GM12878 (cell line): ENCODE data around the gene KRT71.

Experiments used
- BACH1 ChIP-seq: fragments of 450-650 bp; IDR thresholded peaks from 2 replicates; pipeline ENCODE4 v1.6.1; 2017; ENCODE audit warnings: mild to moderate bottlenecking, borderline replicate concordance
- CREB1 ChIP-seq: IDR thresholded peaks from 2 replicates; pipeline ENCODE4 v1.6.1; 2012; ENCODE audit warnings: low read depth, mild to moderate bottlenecking, inconsistent platforms
- KAT2A ChIP-seq: conservative IDR thresholded peaks from 2 replicates; pipeline ENCODE4 v1.6.1; 2011; ENCODE audit warnings: low read depth, low read length; ENCODE audit not compliant: control insufficient read depth
- POLR2A ChIP-seq: IDR thresholded peaks from 2 replicates; pipeline ENCODE4 v1.6.1; 2011; ENCODE audit warnings: low read depth, mild to moderate bottlenecking, low read length
- SP1 ChIP-seq: IDR thresholded peaks from one replicate; pipeline ENCODE4 v1.6.1; 2011; ENCODE audit warnings: low read depth, low read length
- TCF12 ChIP-seq: IDR thresholded peaks from 2 replicates; pipeline ENCODE4 v1.6.1; 2011; ENCODE audit warnings: low read depth, mild to moderate bottlenecking, low read length
- TF ChIP-seq, protein P1 (sequence below), 3 experiments: IDR thresholded peaks in 2 of 3; conservative IDR thresholded peaks in 1 of 3; 2 replicates each; pipeline ENCODE4 v1.5.1; 2011; ENCODE audit warnings: low read depth in 3 of 3, low read length in 3 of 3, mild to moderate bottlenecking in 3 of 3, control low read depth in 2 of 3, moderate library complexity in 2 of 3, inconsistent platforms in 1 of 3, mixed read lengths in 1 of 3; ENCODE audit not compliant: control insufficient read depth in 2 of 3, insufficient read depth in 1 of 3; ENCODE audit errors: extremely low read depth in 1 of 3
- TF ChIP-seq, protein P2 (sequence below): fragments of 450-650 bp; formaldehyde crosslinking; IDR thresholded peaks from 2 replicates; pipeline ENCODE4 v1.5.0; 2022; ENCODE audit warnings: mild to moderate bottlenecking, missing genetic modification characterization
- TF ChIP-seq, protein P3 (sequence below): IDR thresholded peaks from 2 replicates; pipeline ENCODE4 v1.6.1; 2011; ENCODE audit warnings: borderline replicate concordance, low read depth, mild to moderate bottlenecking, moderate library complexity, mixed read lengths, low read length; ENCODE audit not compliant: insufficient read depth; ENCODE audit errors: extremely low read length
- TF ChIP-seq, protein P4 (sequence below): IDR thresholded peaks from 2 replicates; pipeline ENCODE4 v1.6.1; 2012; ENCODE audit warnings: low read depth, low read length, improper control_type of control experiment
- TF ChIP-seq, protein P5 (sequence below): IDR thresholded peaks from 2 replicates; pipeline ENCODE4 v1.6.1; 2012; ENCODE audit warnings: mild to moderate bottlenecking, low read depth, low read length

DNA sequence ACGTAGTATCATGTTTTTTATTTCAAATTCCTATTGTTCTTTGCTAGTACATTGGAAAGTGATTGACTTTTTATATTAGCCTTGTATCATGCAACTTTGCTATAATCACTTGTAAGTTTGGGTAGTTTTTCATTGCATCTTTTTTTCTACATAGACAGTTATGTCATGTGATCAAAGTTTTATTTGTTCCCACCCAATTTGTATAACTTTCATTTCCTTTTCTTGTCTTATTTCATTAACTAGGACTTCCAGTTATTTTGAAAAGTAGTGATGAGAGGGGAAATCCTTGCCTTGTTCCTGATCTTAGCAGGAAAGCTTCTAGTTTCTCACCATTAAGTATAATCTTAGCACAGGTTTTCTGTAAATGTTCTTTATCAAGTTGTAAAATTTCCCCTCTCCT lies 50.1 kb downstream of the KRT71 start:
- TF ChIP-seq, protein P1, sequence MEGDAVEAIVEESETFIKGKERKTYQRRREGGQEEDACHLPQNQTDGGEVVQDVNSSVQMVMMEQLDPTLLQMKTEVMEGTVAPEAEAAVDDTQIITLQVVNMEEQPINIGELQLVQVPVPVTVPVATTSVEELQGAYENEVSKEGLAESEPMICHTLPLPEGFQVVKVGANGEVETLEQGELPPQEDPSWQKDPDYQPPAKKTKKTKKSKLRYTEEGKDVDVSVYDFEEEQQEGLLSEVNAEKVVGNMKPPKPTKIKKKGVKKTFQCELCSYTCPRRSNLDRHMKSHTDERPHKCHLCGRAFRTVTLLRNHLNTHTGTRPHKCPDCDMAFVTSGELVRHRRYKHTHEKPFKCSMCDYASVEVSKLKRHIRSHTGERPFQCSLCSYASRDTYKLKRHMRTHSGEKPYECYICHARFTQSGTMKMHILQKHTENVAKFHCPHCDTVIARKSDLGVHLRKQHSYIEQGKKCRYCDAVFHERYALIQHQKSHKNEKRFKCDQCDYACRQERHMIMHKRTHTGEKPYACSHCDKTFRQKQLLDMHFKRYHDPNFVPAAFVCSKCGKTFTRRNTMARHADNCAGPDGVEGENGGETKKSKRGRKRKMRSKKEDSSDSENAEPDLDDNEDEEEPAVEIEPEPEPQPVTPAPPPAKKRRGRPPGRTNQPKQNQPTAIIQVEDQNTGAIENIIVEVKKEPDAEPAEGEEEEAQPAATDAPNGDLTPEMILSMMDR (IDR thresholded peaks at IDR 0.05 in 2 of 3, conservative IDR thresholded peaks at IDR 0.05 in 1 of 3; ENCODE audit: control insufficient read depth in 2 of 3, extremely low read depth in 1 of 3, insufficient read depth in 1 of 3, low read depth in 3 of 3, low read length in 3 of 3), result no peak
- TF ChIP-seq, protein P2, sequence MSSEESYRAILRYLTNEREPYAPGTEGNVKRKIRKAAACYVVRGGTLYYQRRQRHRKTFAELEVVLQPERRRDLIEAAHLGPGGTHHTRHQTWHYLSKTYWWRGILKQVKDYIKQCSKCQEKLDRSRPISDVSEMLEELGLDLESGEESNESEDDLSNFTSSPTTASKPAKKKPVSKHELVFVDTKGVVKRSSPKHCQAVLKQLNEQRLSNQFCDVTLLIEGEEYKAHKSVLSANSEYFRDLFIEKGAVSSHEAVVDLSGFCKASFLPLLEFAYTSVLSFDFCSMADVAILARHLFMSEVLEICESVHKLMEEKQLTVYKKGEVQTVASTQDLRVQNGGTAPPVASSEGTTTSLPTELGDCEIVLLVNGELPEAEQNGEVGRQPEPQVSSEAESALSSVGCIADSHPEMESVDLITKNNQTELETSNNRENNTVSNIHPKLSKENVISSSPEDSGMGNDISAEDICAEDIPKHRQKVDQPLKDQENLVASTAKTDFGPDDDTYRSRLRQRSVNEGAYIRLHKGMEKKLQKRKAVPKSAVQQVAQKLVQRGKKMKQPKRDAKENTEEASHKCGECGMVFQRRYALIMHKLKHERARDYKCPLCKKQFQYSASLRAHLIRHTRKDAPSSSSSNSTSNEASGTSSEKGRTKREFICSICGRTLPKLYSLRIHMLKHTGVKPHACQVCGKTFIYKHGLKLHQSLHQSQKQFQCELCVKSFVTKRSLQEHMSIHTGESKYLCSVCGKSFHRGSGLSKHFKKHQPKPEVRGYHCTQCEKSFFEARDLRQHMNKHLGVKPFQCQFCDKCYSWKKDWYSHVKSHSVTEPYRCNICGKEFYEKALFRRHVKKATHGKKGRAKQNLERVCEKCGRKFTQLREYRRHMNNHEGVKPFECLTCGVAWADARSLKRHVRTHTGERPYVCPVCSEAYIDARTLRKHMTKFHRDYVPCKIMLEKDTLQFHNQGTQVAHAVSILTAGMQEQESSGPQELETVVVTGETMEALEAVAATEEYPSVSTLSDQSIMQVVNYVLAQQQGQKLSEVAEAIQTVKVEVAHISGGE, result no peak
- TF ChIP-seq, protein P3, sequence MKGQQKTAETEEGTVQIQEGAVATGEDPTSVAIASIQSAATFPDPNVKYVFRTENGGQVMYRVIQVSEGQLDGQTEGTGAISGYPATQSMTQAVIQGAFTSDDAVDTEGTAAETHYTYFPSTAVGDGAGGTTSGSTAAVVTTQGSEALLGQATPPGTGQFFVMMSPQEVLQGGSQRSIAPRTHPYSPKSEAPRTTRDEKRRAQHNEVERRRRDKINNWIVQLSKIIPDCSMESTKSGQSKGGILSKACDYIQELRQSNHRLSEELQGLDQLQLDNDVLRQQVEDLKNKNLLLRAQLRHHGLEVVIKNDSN, result no peak
- TF ChIP-seq, protein P4, sequence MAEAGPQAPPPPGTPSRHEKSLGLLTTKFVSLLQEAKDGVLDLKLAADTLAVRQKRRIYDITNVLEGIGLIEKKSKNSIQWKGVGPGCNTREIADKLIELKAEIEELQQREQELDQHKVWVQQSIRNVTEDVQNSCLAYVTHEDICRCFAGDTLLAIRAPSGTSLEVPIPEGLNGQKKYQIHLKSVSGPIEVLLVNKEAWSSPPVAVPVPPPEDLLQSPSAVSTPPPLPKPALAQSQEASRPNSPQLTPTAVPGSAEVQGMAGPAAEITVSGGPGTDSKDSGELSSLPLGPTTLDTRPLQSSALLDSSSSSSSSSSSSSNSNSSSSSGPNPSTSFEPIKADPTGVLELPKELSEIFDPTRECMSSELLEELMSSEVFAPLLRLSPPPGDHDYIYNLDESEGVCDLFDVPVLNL, result no peak
- TF ChIP-seq, protein P5, sequence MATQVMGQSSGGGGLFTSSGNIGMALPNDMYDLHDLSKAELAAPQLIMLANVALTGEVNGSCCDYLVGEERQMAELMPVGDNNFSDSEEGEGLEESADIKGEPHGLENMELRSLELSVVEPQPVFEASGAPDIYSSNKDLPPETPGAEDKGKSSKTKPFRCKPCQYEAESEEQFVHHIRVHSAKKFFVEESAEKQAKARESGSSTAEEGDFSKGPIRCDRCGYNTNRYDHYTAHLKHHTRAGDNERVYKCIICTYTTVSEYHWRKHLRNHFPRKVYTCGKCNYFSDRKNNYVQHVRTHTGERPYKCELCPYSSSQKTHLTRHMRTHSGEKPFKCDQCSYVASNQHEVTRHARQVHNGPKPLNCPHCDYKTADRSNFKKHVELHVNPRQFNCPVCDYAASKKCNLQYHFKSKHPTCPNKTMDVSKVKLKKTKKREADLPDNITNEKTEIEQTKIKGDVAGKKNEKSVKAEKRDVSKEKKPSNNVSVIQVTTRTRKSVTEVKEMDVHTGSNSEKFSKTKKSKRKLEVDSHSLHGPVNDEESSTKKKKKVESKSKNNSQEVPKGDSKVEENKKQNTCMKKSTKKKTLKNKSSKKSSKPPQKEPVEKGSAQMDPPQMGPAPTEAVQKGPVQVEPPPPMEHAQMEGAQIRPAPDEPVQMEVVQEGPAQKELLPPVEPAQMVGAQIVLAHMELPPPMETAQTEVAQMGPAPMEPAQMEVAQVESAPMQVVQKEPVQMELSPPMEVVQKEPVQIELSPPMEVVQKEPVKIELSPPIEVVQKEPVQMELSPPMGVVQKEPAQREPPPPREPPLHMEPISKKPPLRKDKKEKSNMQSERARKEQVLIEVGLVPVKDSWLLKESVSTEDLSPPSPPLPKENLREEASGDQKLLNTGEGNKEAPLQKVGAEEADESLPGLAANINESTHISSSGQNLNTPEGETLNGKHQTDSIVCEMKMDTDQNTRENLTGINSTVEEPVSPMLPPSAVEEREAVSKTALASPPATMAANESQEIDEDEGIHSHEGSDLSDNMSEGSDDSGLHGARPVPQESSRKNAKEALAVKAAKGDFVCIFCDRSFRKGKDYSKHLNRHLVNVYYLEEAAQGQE, result no peak
- TF ChIP-seq POLR2A (no peak), KAT2A (no peak), SP1 (no peak), CREB1 (no peak), TCF12 (no peak), BACH1 (no peak)
